ENCODE results near the gene KCNT2.

The KCNT2 gene

DNA sequence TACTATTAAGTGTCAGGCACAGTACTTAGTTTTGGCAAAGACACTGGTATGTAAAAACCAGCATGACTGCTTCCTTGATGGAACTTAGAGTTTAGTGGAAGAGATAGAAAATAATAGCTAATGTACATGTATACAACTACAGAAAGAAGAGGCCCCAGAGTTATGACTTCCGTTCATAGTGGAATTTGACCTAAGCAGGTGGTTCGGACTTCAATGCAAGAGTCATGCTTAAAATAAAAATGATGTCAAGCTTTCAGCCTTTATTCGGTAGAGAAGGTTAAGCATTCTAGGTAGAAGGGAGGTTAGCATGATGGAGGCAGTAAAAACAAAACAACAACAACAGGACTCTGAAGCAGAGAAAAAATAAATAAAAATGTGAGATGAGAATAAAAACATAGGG lies 165.9 kb downstream of the KCNT2 start:
- DNase-seq: no peak

DNA sequence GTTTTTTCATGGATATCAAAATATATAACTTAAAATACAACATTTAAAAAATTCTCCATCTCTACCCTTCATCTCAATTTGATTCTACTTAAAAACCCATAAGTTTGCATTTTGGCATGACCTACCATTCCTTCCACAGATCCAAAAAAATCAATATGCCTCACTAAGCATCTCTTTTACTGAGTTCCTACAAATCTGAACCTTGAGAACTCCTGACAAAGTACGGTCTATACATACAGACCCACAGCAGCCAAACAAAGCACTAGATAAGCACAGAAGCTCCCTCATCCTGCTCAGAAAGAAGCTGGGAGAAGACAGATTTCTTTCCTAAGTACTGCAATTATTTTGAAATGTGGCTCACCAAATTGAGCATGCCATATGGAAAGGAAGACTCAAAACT lies 167.5 kb downstream of the KCNT2 start:
- no peak for DNase-seq

DNA sequence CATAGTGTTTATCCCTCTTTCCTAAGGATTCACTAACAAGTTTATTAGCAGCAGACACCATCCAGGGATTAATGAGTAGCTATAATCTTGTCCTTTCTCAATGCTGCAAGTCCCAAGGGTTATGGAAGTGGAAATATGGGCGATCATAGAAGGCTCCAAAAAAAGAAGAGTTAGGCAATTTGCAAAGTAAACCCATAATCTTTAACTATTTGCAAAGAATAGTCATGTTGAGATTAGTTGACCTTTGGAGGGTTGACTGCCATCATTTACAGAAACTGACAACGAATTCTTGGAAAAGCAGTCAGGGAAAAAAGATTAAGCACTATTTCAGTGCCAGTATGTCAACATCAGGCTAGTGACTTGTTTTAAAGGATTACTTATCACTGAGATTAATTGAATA lies 169.9 kb downstream of the KCNT2 start:
- DNase-seq: no peak

DNA sequence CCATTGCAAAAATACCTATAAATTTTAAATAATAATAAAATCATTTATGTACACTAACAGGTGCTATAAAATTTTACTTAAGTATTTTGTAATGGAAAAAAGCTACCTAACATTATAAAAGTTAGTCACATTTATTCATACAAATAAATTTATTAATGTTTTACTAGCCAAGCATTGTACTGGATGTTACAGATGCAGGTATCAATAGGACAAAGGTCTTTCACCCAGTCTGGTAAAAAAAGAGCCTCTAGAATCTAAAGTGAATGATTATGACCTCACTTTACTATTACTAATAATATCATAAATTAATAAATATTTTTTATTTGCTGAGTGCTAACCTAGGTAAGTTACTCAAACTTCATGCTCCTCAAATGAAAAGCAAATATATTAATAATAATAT lies 170.6 kb downstream of the KCNT2 start:
- no peak for DNase-seq

DNA sequence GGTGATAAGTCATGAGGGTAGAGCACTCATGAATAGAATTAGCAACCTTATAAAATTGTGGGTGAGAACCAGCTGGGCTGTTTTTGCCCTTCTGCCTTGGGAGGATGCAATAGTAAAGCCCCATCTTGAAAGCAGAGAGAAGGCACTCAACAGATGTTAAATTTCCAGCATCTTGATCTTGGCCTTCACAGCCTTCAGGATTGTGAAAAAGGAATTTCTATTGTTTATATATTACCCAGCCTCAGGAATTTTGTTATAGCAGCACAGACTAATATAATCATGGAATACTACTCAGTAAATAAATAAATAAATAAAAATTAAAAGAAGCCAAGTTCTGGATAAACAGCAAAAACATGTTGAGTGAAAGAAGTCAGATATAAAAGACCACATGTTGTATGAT lies 175.2 kb downstream of the KCNT2 start:
- DNase-seq: no peak

DNA sequence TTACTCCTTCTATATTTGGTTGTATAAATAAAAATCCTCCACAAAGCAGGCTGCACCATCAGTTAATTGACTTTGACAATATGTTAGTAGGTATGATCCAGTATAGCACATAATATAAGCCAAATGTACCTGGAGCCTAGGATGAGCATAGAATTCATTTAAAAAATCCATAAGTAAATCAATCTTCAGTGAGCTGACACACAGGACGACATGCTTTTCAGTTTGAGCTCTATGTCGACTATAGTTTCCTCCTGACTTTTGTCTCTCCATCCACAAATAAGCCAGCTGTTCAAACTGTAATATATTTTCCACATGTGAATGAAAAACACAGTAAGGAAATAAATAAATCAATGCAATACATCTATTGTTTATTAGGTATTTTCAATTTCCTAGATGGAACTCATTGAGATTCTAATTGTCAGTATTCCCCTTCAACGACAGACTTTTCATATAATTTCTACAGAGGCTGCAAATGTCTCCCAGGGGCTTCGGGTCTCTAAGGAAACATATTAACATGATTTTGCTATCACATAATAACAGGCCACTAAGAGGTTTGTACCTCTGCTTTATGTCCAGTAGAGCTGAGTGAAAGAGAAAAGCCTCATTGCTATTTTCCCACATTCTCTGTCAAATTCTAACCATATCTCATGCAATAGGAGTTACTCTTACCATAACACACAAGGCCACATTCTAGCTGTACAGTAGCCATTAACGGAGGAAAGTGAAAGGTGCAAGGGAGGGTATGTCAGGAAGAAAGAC lies 180.1 kb downstream of the KCNT2 start:
- no peak for DNase-seq

DNA sequence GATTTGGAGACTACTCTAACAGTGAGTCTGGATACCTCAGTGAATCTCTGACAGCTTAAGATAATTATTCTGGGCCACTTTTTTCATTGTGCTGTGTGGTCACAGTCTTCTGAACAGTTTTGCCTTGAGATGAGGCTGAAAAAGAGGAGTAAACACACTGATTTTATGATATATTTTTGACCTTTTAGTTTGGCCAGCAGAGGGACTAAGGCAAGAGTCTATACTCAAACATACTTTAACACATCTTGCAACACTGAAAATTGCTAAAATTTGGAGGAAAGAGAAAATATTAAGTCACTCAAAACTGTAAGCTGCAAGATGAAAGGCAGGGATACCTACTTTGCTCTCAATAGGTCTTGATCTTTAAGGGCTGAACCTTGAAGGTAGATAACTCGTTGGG lies 182.7 kb downstream of the KCNT2 start:
- DNase-seq: no peak

DNA sequence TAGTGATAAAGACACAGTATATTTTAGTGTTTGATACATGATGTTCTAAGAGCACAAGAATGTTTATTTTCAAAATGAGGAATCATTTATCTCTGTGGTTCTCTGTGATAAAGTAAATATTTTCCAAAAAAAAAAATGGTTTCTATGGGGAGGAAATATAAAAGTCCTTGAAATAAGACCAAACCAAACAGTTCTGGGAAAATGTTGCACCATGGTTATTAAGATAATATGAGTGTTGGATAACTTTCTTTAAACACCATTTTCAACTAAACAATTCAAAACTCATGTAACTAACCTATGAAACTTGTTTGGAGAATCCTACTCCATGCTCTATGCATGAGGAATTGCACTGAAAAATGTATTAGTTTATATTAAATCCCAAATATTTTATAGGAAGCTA lies 184.6 kb downstream of the KCNT2 start:
- no peak for DNase-seq

DNA sequence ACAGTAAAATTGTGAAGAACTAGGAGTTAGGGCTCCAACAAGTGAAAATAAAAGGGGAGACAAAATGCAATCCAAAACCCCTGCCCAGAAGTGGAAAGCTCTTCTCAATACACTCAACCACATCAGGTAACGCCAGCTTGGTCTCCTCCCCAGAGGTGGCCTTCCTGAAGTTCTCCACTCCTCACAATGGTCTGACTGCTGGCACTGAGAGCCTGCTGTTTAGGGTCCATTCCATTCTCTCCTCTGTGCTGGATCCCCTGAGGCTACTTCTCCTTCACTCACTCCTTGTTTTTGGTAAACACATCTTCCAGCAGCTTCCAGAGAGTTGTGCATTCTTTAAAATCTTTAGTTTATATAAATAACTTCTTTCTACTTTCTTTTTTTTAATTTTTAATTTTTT lies 189.5 kb downstream of the KCNT2 start:
- no peak for DNase-seq

DNA sequence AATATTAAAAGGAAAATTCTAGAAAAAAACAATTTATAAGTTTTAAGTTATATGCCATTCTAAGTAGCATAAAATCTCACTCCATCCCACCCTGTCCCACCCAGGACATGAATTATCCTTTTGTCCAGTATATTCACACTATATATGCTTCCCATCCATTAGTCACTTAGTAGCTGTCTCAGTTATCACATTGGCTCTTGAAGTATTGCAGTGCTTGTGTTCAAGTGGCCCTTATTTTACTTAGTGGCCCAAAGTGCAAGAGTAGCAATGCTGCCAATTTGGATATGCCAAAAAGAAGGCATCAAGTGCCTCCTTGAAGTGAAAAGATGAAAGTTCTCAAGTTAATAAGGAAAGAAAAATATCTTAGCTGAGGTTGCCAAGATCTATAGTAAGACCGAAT lies 192.3 kb downstream of the KCNT2 start:
- no peak for DNase-seq

DNA sequence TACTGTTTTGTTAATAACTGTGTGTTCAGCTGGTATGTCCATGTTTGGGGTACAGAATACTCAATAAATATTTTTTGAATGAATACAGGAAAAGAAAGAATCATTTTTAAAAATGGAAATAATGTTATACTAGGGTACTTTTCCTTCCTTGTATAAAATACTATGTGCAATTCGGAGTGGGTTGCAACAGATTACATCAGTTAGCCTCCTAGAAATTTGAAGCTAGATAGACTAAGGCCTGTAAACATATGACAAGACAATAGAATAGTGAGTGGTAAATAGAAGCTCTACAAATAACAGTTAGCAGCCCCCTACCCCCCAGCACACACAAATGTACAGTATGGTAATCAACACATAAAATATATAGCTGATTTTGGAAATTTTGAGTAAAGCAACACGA lies 195.9 kb downstream of the KCNT2 start:
- DNase-seq: no peak

DNA sequence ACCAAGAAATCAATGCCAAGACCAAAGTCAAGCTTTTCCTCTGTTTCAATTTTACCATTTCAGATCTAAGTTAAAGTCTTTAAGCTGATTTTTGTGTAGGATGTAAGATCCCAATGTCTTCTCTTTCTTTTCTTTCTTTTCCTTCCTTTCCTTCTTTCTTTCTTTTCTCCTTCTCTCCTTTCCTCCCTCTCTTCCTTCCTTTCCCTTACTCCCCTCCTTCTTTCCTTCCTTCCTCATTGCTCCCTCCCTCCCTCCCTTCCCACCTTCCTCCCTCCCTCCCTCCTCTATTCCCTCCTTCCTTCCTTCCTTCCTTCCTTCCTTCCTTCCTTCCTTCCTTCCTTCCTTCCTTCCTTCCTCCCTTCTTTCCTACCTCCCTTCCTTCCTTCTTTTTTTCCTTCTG lies 197.5 kb downstream of the KCNT2 start:
- DNase-seq: no peak

DNA sequence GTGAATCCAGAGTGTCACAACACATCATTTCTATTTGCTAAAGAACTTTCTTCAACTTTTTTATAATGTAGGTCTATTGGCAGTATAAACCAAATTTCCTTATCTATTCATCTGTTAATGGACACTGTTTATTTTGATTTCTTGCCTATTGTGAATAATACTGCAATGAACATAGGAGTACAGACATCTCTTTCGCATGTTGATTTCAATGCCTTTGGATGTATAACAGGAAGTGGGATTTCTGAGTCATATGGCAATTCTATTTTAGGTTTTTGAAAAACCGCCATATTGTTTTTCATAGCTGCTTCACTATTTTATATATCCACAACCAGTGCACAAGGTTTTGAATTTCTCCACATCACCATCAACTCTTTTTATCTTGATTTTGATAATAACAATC lies 198.7 kb downstream of the KCNT2 start:
- DNase-seq: no peak

DNA sequence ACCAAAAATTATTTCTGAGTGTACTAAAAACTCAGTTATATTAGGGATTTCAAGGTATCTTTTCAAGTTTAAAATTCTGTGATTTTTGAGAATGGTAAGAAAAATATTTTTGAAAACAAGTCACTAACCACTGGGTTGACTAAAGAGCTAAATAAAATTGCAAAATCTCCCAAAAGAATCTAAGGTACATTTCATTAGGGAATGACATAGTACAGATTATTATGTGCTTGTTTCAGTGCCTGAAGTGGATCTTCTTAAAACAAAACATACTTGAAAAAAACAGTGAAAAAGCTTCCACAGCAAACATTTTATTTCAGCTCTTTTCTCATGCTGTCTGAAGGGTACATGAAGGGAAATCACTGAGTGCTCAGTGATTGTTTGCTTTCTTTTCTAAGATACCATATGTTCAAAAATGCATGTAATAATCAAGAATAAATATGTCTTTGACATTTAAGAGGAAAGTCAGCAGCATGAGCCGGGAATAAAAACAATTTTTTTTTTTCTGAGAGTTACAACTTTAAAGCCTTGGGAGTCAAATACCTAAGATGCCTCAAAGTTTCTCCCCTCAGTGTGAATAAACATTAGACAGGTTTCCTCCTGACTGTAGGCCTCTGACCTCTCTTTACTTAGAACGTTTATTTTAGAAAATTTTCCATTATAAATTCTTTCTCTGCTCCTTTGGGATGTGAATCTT lies 200.7 kb downstream of the KCNT2 start:
- no peak for DNase-seq

DNA sequence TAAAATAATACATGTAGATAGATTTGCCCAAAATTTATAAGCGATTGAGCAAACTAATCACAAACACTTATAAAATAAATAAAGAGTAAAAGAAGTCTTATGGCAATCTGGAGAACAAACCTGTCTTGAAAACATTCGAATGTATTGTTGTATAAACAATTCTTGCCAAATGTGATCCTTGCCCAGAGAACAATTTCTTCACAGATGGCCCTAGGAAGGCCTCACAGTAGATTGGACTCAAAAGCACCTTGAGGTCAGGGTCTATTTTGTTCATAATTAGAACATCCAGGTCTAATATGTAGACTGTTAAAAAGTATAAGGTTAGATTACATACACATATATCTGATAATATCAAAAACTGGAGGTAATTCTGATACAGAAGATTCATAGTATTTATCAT lies 202.4 kb downstream of the KCNT2 start:
- no peak for DNase-seq

DNA sequence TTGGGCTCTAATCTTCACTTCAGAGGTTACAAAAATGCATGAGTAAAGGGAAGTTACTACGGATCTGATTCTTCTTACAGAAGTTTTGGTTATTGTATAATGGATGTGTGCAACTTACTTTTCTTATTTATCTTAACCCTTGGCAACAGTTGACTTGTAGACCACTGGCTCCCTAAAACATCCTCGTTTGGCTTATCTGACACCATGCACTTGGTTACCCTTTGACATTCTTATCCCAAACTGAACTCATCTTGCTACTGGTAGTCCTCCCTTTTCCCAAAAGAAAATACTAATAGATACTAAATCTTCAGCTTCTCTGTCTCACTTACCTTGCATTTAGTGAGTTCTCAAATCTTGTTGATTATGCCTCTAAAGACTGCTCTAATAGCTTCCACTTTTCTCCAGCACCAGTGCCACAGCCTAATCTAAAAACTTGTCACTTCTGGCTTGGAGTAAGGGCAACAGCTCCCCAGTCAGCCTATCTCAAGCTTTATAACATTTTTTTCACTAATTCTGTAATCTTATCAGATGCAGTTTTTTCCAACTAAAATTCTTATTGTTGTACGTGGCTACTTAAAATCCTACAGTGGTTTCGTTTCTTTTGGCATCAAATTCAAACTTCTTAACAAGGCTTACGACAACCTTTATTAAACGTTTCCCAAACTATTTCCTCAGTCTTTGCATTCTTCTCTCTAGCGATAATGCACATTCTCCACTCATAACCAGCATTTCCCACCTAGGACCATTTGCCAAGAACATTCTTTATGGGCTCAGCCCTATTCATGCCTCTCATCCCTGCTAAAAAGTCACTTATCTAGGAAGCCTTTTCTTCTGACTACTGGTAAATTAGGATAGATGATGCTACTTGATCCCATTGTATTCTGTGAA lies 204.2 kb downstream of the KCNT2 start:
- no peak for DNase-seq

DNA sequence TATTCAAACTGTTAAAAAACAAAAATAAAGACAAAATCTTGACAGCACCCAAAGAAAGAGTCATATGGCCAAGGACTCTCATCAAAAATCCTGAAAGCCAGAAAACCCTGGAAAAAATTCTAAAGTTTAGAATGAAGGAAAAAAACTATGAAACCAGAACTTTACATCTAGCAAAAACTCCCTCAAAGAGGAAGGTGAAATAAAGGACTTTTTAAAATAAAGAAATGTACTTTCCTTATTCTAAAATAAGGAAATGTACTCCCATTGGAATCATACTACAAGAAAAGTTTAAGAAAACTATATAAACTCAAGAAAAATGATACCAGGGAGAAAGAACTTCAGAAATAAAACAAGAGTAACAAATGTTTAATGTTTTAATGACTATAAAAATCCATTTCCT lies 206.3 kb downstream of the KCNT2 start:
- DNase-seq: no peak

DNA sequence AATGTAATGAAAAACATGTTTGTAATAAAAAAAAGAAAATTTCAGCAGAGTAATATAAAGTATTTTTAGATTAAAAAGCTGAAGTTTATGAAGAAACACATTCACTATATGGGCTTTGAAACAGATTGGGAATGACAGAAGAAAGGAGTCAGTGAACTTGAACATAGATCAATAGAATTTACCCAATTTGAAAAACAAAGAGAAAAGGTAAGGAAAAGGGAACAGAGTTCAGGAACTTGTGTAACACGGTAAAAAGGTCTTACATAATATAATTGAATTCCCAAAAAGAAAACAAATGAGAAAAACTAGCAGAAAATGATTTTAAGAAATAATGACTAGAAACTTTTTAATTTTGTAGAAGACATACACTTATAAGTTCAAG lies 206.8 kb downstream of the KCNT2 start:
- DNase-seq: no peak

DNA sequence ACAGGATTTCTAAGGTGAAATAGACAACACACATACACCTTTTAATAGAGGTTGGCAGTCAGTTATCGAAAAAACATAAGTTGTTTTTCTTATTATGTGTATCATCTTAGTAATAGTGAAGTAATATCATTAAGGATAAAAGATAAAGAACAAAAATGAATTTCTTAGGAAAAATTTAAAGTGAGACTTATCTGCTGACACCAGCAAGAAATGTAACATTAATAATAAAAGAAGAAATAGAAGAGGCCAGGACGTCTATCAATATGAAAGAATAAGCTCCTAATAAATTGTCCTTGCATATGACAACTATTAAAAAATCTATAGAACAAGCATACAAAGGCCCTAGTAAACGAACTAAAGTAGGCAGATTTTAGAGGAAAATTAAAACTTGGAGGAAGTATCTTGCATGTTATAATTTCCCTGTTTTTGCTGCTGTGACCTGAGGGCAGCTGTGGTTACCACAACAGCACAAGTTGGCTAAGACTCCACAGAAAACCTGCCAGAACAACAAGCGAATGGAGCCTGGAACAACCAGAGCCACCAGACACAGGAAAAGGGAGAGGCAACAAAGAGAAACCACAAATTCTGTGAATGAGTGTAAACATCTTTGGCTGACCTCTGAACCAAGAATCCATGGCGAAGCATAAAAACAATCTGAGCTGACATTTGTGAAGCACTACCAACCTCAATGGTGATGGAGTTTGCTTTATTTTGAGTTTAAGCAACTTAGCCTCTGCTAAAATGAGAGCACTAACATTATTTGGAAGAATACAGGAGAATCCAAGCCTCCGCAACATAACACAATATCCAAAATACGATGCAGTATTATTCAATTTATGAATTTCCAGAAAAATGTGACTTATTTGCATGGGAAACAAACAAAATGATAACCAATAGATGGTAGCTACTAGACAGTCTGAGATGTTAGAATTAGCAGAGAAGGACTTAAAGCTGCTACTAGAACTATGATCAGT lies 207.5 kb downstream of the KCNT2 start:
- no peak for DNase-seq

DNA sequence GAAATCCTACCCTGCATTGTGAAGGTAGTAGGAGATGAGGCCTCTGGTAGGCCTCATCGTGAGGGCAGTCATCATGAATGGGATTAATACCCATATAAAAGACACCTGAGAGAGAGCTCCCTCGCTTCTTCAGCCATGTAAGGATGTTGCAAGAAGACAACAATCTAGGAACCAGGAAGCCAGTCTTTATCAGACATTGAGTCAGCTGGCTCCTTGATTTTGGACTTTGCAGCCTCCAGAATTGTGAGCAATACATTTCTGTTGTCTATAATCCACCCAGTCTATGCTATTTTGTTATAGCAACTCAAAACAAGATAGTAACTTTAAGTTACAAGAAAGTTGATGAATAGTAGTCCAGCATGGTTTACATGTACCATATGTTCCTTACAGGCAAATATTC lies 208.5 kb downstream of the KCNT2 start:
- no peak for DNase-seq

DNA sequence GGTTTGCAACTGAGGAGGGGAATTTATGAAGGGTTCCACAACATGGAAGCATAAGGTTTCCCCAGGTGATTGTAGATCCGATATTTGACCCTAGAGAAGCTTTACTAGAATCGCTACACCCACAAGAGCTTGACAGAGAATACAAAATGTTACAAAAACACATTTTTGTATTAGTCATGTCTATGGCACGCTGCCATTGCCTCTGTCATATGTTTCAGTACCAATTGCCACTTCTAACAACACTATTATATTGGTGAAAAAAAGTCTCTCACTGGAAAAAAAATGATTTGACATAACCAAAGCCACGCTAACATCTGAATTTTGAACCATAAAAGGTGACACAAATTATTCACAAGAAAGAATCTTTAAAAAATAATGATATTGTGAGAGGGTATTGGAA lies 214.5 kb downstream of the KCNT2 start:
- no peak for DNase-seq

DNA sequence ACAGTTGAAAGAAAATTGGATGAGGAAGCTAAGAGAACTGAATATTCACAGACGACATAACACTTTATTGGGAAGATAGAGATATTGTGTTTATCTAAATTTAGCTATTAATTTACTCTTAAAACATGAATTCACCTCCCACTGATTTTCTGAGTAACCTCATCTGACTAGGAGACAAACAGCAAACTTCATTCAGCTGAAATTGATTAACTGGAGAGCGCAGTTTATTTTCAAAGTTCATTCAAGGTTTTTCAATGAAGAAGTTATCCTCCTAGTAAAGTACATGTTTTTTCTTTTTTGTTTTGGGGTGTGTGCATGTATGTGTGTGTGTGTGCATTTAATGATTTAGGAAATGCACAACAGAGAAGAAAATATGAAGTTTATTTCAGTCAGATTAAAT lies 215.0 kb downstream of the KCNT2 start:
- no peak for DNase-seq

DNA sequence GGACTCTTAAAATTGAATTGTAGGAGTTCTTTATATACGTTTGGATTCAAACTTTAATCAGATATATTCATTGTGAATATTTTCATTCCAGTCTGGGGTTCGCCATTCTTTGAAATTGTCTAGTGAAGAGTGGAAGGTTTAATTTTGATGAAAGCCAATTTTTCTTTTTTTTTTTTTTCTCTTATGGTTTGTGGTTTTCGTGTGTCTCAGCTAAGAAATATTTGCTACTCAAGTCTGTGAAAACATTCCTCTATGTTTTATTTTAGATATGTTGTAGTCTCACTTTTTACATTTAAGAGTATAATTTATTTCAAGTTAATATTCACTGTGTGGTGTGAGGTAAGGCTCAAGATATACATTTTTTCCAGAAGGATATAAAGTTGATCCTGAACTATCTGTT lies 220.5 kb downstream of the KCNT2 start:
- DNase-seq: no peak

Data from GF-D8 (cell line).